Trophoblast cell (in vitro differentiated cells and primary cell): ENCODE measurements around the gene N4BP2.
A peak's percentile ranks its signal among the peaks of the same experiment; 100 is the strongest.

Experiments used
- DNase-seq, 2 donors: peaks; one replicate each; pipeline ENCODE4 v3.0.0-alpha.2; 2016
- H2AFZ ChIP-seq: 2 replicates; pipeline ENCODE4 v1.6.1; 2013; ENCODE audit warnings: low read length, moderate library complexity, mild to moderate bottlenecking; ENCODE audit not compliant: insufficient read depth, poor library complexity
- H2AK5ac ChIP-seq: 2 replicates; pipeline ENCODE4 v1.6.1; 2013; ENCODE audit warnings: mild to moderate bottlenecking, low read length
- H2BK120ac ChIP-seq: 2 replicates; pipeline ENCODE4 v1.6.1; 2013; ENCODE audit warnings: low read length, mild to moderate bottlenecking, moderate library complexity; ENCODE audit not compliant: insufficient read depth, poor library complexity
- H2BK12ac ChIP-seq: 2 replicates; pipeline ENCODE4 v1.6.1; 2013; ENCODE audit warnings: mild to moderate bottlenecking, low read length, moderate library complexity
- H2BK5ac ChIP-seq: 2 replicates; pipeline ENCODE4 v1.6.1; 2013; ENCODE audit warnings: low read length, low read depth, moderate library complexity, mild to moderate bottlenecking; ENCODE audit not compliant: poor library complexity
- H3K14ac ChIP-seq: 2 replicates; pipeline ENCODE4 v1.6.1; 2013; ENCODE audit warnings: mild to moderate bottlenecking, low read length
- H3K18ac ChIP-seq: 2 replicates; pipeline ENCODE4 v1.6.1; 2013; ENCODE audit warnings: mild to moderate bottlenecking, low read length
- H3K23ac ChIP-seq: 2 replicates; pipeline ENCODE4 v1.6.1; 2013; ENCODE audit warnings: low read length
- H3K27ac ChIP-seq: 2 replicates; pipeline ENCODE4 v1.5.1; 2013; ENCODE audit warnings: low read depth, mild to moderate bottlenecking, inconsistent platforms, low read length, moderate library complexity
- H3K27me3 ChIP-seq: 2 replicates; pipeline ENCODE4 v1.6.1; 2013; ENCODE audit warnings: inconsistent platforms, mild to moderate bottlenecking, low read length, moderate library complexity; ENCODE audit not compliant: insufficient read depth
- H3K36me3 ChIP-seq, 2 experiments: 1 replicate in 1 of 2; 2 replicates in 1 of 2; pipeline ENCODE4 v1.6.1; 2013; ENCODE audit warnings: low read length in 2 of 2, mild to moderate bottlenecking in 2 of 2, moderate library complexity in 1 of 2; ENCODE audit not compliant: insufficient read depth in 2 of 2, control insufficient read depth in 1 of 2
- H3K4ac ChIP-seq: 2 replicates; pipeline ENCODE4 v1.6.1; 2013; ENCODE audit warnings: low read depth, mild to moderate bottlenecking, low read length, moderate library complexity
- H3K4me1 ChIP-seq, 2 experiments: 1 replicate in 1 of 2; 2 replicates in 1 of 2; pipeline ENCODE4 v1.6.1; 2013; ENCODE audit warnings: low read length in 2 of 2, mild to moderate bottlenecking in 2 of 2, moderate library complexity in 1 of 2; ENCODE audit not compliant: insufficient read depth in 2 of 2, control insufficient read depth in 1 of 2
- H3K4me2 ChIP-seq: 2 replicates; pipeline ENCODE4 v1.6.1; 2013; ENCODE audit warnings: inconsistent platforms, mild to moderate bottlenecking, low read length, moderate library complexity
- H3K4me3 ChIP-seq: 2 replicates; pipeline ENCODE4 v1.5.1; 2013; ENCODE audit warnings: mild to moderate bottlenecking, low read depth, low read length, inconsistent platforms
- H3K79me1 ChIP-seq: one replicate; pipeline ENCODE4 v1.6.1; 2013; ENCODE audit warnings: low read length
- H3K79me2 ChIP-seq: 2 replicates; pipeline ENCODE4 v1.6.1; 2013; ENCODE audit warnings: low read length, mild to moderate bottlenecking; ENCODE audit not compliant: control insufficient read depth, insufficient read depth, poor library complexity
- H3K9ac ChIP-seq: 2 replicates; pipeline ENCODE4 v1.6.1; 2013; ENCODE audit warnings: mild to moderate bottlenecking, low read length
- H3K9me3 ChIP-seq: 2 replicates; pipeline ENCODE4 v1.6.1; 2013; ENCODE audit warnings: low read depth, mild to moderate bottlenecking, control low read depth, inconsistent platforms, low read length; ENCODE audit not compliant: insufficient read depth
- H4K12ac ChIP-seq: 2 replicates; pipeline ENCODE4 v1.6.1; 2013; ENCODE audit warnings: low read depth, mild to moderate bottlenecking, low read length, moderate library complexity
- H4K8ac ChIP-seq: 2 replicates; pipeline ENCODE4 v1.6.1; 2013; ENCODE audit warnings: low read depth, mild to moderate bottlenecking, low read length, moderate library complexity
- H4K91ac ChIP-seq: one replicate; pipeline ENCODE4 v1.6.1; 2013; ENCODE audit warnings: low read depth, mild to moderate bottlenecking, low read length, moderate library complexity
- WGBS: extraction: QIAGEN DNeasy Blood & Tissue Kit; methylation state at CpG from one replicate; pipeline ENCODE4 v1.1.7; 2013; ENCODE audit warnings: missing lambda C conversion rate; ENCODE audit not compliant: insufficient read length, insufficient coverage; ENCODE audit errors: extremely low coverage; 5-methylcytosine and 5-hydroxymethylcytosine counted together

Gene N4BP2

DNA sequence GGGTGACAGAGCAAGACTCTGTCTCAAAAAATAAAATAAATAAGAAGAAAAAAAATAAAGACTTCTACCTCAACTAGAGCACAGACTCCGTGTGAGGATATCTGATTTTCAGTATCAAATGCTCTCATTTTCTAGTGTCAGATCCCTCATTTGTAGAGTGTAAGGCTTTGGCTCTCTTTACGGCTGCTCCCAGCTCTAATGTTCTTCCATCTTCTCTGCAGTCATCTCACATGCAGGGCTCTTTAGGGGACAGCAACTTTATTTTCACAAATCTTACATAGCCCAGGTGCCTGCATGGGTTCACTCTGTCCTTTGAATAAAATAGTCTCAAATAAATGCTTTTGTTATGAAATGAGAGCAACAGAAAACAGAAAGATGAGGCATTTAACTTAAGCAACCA lies 120.9 kb downstream of the N4BP2 start:
- Histone ChIP-seq H3K9me3 (no peaks in the 10 kb centered on the region), H3K79me1 (no peaks in the 10 kb centered on the region), H3K4me2 (no peak overlapping the region), H2BK5ac (no peak overlapping the region), H3K14ac (no peak overlapping the region), H2AK5ac (no peak overlapping the region), H2BK12ac (no peak overlapping the region), H3K18ac (no peak overlapping the region), H3K27me3 (no peaks in the 10 kb centered on the region), H3K27ac (no peak overlapping the region), H4K8ac (no peak overlapping the region), H3K9ac (no peak overlapping the region), H3K4me3 (no peak overlapping the region), H4K91ac (no peak overlapping the region), H2BK120ac (no peak overlapping the region), H3K36me3 (no peaks in the 10 kb centered on the region), H3K23ac (no peak overlapping the region), H3K79me2 (no peaks in the 10 kb centered on the region), H4K12ac (no peak overlapping the region), H2AFZ (no peak overlapping the region), H3K4me1 (no peaks in the 10 kb centered on the region), H3K4ac (no peak overlapping the region)
- no CpG with 5 or more reads among the region's 2 CpGs for WGBS
- DNase-seq: no peak

DNA sequence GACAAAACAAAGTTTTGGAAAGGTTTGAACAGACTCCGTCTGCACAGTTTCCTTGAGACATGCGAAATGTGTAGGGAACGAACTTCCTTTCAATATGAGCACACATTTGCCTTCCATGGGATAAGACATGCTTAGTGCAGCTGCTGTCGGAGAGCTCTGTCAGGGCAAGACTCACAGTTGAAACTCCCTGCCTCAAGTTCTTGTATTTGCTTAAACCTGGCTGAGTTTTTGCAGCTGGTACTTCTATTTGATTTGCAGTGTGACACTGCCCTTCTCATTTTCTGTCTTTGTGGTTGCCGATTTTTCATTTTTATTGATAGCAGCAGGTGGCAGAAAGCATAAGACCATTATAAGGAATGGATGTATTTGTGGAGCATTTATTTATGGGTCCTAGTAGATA lies 122.0 kb downstream of the N4BP2 start:
- no peak overlapping the region for H3K4me3 ChIP-seq
- H3K4me2 ChIP-seq: no peak overlapping the region
- peak in 1 of 2 donors; percentile 31 for DNase-seq
- H3K9me3 ChIP-seq: no peaks in the 10 kb centered on the region
- no peaks in the 10 kb centered on the region for H3K79me1 ChIP-seq
- H2BK120ac ChIP-seq: no peak overlapping the region
- no peak overlapping the region for H4K12ac ChIP-seq
- H3K9ac ChIP-seq: no peak overlapping the region
- H3K79me2 ChIP-seq: no peaks in the 10 kb centered on the region
- no peak overlapping the region for H2BK5ac ChIP-seq
- no peak overlapping the region for H3K27ac ChIP-seq
- H4K91ac ChIP-seq: no peak overlapping the region
- no peak overlapping the region for H3K4ac ChIP-seq
- no peak overlapping the region for H3K14ac ChIP-seq
- H2AK5ac ChIP-seq: no peak overlapping the region
- no peaks in the 10 kb centered on the region for H3K4me1 ChIP-seq
- H2BK12ac ChIP-seq: no peak overlapping the region
- no peak overlapping the region for H4K8ac ChIP-seq
- no CpG with 5 or more reads among the region's 5 CpGs for WGBS
- no peaks in the 10 kb centered on the region for H3K27me3 ChIP-seq
- no peak overlapping the region for H3K18ac ChIP-seq
- no peak overlapping the region for H2AFZ ChIP-seq
- H3K23ac ChIP-seq: no peak overlapping the region
- no peaks in the 10 kb centered on the region for H3K36me3 ChIP-seq

DNA sequence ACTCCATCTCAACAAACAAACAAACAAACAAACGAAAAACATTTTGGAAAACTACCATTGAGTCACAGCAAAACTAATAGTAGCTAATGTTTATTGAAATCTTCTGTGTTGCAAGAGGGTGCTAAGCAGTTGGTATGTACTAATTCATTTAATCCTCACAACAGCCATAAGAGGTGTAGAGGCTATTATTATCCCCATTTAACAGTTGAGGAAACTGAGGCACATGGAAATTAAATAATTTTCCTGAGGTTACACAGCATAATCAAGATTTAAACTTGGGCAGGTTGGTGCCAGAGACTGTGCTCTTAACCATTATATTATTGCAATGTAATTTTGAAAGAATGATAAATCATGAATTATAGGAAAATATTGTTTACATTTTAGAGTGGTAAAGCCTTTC lies 122.7 kb downstream of the N4BP2 start:
- H3K27me3 ChIP-seq: no peaks in the 10 kb centered on the region
- H3K18ac ChIP-seq: no peak overlapping the region
- no peak overlapping the region for H2BK120ac ChIP-seq
- no peak overlapping the region for H2AFZ ChIP-seq
- H2AK5ac ChIP-seq: no peak overlapping the region
- no peak overlapping the region for H4K8ac ChIP-seq
- H3K14ac ChIP-seq: no peak overlapping the region
- H3K27ac ChIP-seq: no peak overlapping the region
- peak in 1 of 2 donors; percentile 89 for DNase-seq
- H3K4me3 ChIP-seq: no peak overlapping the region
- H3K4ac ChIP-seq: no peak overlapping the region
- H3K79me2 ChIP-seq: no peaks in the 10 kb centered on the region
- no peaks in the 10 kb centered on the region for H3K4me1 ChIP-seq
- no CpG with 5 or more reads among the region's 1 CpG for whole genome bisulfite sequencing
- H4K12ac ChIP-seq: no peak overlapping the region
- H3K9ac ChIP-seq: no peak overlapping the region
- H3K4me2 ChIP-seq: no peak overlapping the region
- no peak overlapping the region for H4K91ac ChIP-seq
- no peaks in the 10 kb centered on the region for H3K9me3 ChIP-seq
- H3K23ac ChIP-seq: no peak overlapping the region
- no peak overlapping the region for H2BK12ac ChIP-seq
- no peak overlapping the region for H2BK5ac ChIP-seq
- no peaks in the 10 kb centered on the region for H3K36me3 ChIP-seq
- H3K79me1 ChIP-seq: no peaks in the 10 kb centered on the region

DNA sequence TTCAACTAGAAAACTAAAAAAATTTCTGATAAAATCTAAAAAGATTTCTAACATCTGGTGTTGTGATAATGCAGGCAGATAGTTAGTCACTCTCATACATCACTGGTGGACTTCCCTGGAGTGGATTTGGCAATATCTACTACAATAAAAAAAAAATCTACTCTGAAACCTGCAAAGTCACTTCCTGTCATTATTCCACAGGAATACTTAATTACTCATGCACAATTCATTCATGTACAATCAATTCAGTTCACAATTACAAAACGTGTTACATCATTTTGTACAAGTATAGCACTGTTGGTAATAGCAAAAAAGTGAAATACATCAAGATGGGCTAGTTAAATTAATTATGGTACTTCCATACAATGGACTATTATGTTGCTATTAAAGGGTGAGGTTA lies 123.7 kb downstream of the N4BP2 start:
- H2BK12ac ChIP-seq: no peak overlapping the region
- H2BK5ac ChIP-seq: no peak overlapping the region
- H3K4me3 ChIP-seq: no peak overlapping the region
- no peaks in the 10 kb centered on the region for H3K79me1 ChIP-seq
- no peaks in the 10 kb centered on the region for H3K36me3 ChIP-seq
- H3K18ac ChIP-seq: no peak overlapping the region
- WGBS: no CpG with 5 or more reads among the region's 1 CpG
- H4K8ac ChIP-seq: no peak overlapping the region
- no peaks in the 10 kb centered on the region for H3K9me3 ChIP-seq
- no peak overlapping the region for H2AFZ ChIP-seq
- no peaks in the 10 kb centered on the region for H3K27me3 ChIP-seq
- no peak overlapping the region for H3K23ac ChIP-seq
- H3K4me2 ChIP-seq: no peak overlapping the region
- no peak overlapping the region for H3K4ac ChIP-seq
- H2AK5ac ChIP-seq: no peak overlapping the region
- no peak overlapping the region for H4K12ac ChIP-seq
- no peak overlapping the region for H4K91ac ChIP-seq
- no peak overlapping the region for H3K27ac ChIP-seq
- no peak overlapping the region for H2BK120ac ChIP-seq
- H3K14ac ChIP-seq: no peak overlapping the region
- H3K9ac ChIP-seq: no peak overlapping the region
- H3K79me2 ChIP-seq: no peaks in the 10 kb centered on the region
- peak; percentile 17 to 79 for DNase-seq
- no peaks in the 10 kb centered on the region for H3K4me1 ChIP-seq
